NCI-H187 (cell line): ENCODE measurements around the gene DGKG.

Experiments
- DNase-seq, 2 experiments: peaks; one replicate each; lab custom pipeline; 2025; lab: John Stamatoyannopoulos, UW

The DGKG gene

DNA sequence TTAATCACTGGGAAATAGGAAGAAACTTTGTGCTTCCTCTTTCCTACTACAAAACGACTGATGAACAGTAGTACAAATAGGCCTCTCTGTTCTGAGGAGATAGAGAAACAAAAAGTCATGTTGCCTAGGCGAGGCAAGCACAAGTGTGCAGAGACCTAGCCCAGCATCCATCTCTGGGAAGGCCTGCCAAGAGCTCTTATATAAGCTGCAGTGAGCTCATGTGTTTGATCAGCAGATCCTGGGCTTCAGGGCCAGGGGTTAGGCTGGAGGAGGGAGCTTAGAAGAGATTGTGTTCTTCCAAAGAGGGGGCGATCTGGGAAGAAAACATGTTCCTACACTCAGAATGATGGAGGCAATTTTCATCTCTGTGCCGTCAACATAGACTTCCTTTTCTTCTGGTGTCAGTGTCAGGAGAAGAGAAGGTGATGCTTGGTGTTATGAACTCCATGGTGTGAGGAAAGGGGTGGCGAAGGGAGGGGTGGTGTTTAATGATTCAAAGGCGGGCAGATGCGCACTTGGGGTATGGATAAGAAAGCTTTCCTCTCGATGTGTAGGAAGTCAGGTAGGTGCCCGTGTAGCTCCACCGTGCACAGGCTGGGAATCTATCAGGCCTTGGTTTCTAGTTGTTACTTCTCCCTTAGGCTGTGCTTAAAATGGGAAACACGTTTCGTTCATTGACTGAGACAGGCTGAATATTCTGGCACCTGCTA is 223.6 kb downstream of the DGKG start:
- DNase-seq, result no peak

DNA sequence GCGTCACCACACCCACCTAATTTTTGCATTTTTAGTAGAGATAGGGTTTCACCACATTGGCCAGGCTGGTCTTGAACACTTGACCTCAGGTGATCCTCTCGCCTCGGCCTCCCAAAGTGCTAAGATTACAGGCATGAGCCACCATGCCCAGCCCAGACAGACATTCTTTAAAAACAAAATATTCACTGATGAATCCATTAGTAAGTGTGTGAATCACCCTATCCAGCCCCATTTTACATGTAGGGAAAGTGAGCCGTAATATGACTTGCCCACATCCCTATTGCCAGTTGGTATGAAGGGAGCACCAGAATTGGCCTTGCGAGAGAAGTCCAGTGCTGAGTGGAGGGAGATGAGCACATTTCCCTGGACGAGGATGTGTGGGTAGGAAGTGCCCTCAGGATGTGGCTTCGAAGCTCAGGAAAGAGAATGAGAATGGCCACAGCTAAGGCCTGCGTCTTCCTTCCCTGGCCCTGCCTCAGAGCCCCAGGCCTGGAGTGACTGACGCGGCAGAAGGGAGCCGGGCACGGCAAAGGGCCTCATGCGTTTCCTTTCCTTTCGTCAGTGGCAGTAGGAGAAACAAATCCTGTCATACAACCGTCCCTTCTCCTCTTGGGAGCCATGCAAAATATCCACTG is 224.9 kb downstream of the DGKG start:
- no peak for DNase-seq

DNA sequence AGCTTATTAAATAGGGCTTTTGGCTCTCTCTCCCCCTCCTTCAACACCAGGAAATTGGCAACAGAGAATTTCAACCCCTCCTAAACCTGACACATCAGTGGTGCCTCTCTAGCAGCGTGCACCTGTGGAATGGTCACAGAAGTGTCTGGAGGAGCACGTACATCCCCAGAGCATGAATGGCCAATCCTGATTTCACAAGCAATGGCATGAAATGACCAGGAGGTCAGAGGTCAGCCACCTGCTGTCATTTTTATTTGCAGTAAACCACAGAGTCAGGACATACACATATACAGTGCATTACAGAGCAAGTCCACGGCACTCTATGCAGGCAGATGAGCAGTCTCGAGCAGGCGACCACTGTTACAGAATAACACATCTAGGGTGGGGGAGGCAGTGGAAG is 228.1 kb downstream of the DGKG start:
- no peak for DNase-seq

DNA sequence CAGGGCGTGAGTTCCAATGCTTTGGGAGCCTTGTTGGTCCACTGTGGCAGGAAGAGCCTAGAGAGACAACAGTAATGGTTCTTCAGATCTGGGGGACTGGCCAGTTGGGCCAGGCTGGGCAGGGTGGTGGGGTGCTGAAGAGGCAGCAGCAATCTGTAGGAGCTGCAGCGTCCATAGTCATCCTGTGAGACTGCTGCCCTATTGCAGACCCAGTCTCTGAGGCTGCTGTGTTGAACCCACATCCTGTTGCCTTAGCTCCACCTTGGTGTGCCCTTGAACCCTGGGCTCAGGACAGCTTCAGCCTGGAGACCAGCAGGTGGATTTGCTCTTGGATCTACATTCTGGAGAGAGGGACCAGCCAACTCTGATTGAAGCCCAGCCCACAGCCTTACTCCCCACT is 229.5 kb downstream of the DGKG start:
- DNase-seq, result no peak

DNA sequence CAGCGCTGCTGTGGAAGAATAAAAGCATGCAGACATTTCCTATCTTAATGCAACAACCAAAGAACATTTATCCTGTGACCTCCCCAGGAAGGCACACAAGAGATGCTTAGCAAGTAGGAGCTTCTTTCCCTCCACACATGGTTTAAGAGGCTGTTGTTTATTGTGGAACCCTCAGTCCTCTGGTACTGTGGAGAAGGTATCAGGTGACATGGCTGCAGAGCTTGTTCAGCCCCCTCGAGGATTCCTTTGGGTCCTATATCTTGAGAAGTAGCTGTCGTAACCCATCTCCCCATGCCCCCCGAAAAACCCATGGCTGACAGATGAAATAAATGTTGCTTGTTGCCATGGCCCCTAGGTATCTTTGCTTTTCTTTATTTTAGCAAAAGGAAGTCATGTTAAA is 232.8 kb downstream of the DGKG start:
- no peak for DNase-seq

DNA sequence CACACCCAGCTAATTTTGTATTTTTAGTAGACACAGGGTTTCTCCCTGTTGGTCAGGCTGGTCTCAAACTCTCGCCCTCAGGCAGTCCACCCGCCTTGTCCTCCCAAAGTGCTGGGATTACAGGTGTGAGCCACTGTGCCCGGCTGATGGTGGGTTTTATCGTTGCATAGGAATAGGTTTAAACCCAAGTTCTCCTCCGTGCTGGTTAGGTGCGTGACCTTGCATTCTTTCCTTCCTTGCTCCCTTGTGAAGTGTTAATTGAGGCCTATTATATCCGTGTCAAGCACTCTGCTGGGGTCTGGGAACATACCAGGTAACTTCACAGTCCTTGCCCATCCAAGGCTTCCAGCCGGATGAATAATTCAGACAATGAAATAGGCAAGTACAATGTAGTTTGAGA is 233.9 kb downstream of the DGKG start:
- DNase-seq, result no peak

DNA sequence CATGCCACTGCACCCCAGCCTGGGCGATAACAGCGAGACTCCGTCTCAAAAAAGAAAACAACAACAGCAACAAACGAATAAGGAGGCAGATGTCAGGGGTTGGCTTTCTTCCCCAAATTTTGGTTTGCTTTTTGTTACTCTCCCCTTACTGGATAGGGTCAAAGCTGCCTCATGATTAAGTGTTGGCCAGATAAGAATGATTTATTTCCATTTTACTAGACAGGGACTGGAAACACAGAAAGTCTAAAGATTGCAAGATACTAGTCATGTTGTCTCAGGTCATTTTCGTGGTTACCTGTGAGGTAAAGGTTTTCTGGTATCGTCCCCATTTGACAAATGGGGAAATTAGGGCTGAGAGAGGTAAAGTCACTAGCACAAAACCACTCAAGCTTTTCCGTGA is 234.6 kb downstream of the DGKG start:
- no peak for DNase-seq

DNA sequence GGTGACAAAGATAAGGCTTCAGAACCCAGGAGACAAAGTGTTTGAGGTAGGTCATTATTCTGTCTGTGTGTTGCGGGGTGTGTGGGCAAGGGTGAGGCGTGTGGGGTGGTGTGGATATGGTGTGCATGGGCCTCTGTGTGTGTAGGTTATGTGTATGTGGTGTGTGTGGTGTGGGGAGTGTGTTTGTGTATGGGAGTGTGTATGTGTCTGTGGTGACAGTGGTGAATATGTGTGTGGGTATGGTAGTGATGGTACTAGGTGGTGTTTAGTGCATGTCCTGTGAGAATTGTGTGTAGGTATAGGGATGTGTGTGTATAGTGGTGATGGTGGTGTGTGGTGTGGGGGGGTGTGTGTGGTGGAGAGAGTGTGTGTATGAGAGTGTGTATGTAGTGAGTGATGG is 236.9 kb downstream of the DGKG start:
- no peak for DNase-seq

DNA sequence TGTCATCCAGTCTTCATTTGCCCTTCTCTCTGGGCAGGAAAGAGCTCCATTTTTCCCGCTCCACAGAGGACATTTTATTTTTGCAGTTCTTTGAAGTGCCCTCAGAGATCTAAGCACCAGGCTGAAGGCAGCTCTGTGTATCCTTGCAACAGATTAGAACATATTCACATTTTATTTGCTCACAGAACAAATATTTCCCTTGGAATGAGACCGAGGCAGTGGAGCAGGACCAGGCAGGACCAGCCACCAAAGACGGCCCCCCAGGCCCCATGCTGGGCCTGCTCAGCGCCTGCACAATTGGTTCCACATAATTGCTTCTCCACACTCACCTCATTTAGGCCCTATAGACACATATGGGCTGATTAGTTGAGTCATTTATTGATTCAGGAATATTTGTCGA is 237.4 kb downstream of the DGKG start:
- no peak for DNase-seq

DNA sequence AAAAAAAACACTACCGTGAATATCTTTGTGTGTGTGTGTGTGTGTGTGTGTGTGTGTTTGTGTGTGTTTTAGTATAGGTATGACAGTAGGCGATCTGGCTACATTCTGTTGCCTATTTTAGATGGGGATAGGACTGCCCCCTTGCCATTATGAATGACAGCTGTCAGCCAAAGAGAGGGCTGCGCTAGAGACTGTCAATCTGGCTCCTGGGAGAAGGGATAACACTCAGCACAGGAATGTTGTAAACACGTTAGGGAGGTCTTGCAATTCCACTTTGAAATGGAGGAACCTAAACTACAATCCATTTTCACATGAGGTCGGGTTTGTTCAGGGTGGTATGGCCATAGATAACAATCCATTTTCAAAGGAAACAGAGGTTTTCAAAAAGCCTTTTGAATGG is 239.0 kb downstream of the DGKG start:
- no peak for DNase-seq

DNA sequence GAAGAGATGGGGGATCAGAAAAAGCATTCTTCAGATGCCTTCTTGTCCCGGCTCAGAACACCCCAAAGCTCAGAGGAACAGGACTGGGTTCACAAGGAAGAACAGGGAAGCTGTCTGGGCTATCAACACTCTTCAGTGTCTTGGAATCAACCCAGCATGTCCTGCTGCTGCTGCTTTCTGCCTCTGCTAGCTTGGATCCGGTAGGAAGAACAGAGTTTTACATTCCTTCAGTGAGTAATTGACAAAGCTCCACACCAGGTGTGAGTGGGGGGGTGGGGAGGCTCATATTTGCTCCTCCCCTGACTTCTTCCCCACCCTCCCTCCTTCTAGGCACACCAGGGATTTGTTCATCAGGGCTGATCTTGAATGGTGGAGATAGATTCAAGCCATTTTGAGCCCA is 240.1 kb downstream of the DGKG start:
- no peak for DNase-seq

DNA sequence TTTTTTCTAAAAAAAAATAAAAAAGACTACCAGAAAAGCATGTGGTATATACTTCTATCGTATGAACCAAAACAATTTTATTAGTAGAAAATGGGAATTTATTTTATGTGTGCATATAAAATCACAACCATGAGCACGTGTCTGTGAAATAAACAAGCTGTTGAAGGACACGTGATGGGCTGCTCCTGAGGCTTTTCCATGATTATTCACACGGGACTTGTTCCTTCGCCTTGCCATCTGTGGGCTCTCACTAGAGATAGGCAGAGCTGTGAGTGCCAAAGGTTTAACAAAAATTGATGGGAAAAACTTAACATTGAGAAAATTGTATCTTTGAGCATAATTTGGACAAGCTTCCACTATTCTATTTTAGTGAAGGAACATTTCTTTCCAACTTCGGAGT is 240.8 kb downstream of the DGKG start:
- DNase-seq, result no peak

DNA sequence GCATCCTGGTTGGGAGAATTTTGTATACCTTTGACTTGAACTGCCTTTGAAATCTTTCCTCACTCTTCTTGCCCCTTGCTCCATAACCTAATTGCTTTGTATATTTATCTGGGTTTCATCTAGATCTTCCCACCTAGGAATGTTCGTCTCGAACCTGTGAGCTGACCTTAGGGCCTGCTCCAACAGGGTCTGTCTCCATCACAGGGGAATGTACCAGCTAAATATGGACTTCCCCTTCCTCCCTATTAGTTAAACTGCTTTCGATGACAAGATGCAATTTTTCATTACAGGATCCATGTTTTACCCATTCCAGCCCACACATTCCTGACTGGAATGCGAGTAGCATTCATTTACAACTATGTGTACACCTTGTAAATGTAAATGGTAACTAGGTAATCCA is 242.5 kb downstream of the DGKG start:
- DNase-seq, result no peak

DNA sequence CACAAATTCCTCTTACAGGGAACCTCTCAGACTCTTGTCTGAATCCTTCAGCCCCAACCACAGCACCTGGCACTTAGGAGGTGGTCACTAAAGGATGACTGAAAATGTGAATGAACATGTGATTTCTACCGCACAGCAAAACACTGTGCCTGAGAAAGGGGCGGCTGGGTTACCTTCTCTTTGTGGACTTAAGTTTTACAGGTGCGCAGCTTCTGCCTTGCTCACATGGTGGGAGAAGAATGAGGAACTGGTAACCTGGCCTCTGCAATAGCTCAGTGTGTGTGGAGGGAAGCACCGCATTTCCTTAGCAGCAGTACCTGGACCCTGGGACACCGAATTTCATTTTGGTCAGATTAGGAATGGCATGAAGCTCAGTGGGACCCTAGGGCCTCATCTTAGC is 243.3 kb downstream of the DGKG start:
- no peak for DNase-seq

DNA sequence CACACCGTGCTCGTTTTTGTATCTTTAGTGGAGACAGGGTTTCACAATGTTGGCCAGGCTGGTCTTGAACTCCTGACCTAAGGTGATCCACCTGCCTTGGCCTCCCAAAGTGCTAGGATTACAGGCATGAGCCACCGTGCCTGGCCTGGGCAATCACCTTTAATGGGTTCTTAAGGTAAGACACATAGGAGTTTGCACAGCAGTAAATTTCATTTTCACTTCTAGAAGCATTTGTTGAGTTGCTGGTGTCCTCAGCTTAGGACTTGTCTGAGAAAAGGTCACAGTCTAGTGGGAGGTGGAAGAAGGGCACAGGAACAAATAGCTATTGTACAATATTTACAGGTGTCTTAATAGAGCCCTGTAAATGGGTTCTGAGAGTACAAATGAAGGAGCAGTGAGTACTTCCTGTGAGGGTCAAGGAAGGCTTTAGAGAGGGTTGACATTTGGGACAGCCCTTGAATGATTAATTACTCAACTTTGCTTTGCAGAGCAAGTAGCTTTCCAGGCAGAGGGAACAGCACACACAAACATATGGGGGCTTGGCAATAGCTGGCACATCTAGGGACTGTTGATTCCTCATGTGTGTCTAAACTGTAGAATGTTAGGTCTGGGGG is 244.4 kb downstream of the DGKG start:
- no peak for DNase-seq

DNA sequence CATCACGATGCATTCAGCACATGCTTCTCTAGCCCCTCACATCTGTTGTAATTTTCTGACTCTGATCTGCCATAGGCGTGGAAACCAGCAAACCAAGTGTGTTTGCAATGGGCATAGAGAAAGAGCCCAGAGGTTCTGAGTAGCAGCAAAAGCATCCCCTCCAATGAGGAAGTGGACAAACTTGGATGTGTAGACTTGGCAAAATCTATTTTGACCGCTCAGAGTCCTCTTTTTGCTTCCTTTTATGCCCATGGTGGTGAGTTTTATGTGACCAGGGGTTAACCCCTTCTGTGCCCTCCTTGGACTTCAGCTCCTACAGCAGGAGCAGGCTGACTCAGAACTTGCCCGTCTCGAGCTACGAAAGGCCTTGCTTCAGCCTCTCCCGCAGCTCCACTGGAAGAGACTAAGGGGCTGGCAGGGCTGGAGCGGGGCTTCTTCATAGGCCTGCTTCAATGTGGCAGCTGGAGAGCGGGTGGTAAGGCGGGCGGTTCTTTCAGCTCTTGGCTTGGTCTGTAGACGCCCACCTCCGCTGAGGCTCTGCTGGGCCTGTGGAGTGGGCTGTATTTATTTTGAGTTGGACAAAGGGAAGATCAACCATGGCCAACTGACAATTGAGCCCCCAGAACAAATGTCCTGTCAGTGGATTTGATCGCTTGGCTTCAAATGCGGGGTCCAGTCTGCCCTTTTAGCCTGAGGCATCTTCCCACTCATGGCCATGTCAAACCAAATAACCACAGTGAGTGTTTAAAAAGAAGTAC is 246.6 kb downstream of the DGKG start:
- no peak for DNase-seq

DNA sequence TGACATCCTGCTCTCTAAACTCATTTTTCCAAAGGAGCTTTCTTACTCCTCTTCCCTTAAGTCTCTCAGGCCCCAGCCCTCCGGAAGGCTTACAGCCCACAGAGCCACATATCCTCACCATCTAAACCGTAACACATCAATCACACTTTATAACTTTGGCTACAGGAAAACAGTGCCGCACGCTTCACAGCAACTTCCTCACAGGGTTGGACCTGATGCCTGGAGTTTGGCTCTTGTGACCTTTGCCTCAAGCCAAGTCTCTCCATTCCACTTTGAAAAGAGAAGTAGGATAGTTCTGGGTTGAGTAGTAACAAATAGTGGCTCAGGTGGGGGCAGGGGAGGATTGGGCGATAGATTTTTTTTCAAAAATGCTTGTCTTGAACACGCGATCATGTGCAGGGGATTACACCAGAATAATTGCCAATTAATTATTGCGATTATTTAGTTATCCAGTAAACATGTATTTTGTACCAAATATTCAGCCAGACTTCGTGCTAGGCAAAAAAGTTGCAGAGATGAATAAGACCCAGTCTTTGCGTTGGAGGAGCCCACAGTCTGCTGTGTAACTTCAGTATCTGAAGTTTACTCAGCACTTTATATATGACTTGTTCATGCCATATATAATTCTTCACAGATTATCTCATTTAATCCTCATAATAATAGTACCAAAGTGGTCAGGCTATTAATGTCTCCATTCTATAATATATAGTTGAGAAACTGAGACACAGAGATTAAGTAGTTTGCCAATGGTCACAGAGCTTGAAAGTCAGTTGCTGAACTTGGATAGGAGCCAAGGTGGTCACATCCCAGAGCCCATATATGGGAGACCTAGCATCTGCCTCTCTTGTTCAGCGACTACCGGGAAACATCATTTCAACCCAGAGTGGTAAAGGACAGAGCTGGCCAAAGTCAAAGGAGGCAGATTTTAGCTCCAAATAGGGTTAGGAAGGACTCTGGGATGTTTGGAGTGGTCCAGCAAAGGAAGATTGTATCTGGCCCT is 250.8 kb downstream of the DGKG start:
- no peak for DNase-seq

DNA sequence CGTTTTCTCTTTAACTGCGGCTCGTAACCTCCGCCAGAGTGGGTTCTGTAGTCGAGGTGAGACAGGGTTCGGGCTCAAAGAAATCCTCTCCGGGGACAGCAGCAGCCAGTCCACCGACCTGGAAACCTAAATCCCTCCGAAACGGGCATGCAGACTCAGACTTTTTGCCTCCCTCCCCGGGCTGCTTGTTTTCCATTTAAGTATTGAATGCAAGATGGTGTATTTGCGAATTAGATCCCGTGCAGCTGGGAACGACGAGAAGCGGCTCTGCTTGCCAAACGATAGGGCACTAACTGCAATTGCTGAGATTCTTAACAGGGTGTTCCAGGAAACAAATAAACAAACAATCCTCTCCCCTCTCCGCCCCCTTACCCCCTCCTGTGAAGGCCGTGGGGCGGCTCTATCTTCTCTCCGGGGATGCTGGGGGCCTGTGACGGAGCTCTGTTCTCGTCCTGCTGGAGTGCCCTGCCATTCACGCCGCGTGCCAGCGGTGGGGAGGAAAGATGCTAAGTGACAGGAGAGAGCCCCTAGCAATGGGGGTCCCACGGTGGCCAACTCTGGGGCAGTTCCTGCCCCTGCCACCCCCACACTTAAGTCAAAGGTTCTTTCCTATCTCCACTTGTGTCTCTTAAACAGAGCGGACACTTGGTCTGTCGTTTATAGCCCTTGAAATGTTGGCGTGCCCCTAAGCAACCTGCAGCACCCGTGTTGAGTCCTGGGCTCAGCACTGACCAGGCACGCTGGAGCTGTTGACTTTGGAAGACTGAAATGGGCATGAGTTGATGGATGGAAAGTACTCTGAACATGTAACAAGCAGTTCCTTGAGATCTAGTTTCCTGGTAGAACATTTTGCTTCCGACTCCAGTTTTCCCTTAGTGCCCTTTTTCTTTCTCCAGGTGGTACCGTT is 251.9 kb downstream of the DGKG start:
- DNase-seq, result no peak

DNA sequence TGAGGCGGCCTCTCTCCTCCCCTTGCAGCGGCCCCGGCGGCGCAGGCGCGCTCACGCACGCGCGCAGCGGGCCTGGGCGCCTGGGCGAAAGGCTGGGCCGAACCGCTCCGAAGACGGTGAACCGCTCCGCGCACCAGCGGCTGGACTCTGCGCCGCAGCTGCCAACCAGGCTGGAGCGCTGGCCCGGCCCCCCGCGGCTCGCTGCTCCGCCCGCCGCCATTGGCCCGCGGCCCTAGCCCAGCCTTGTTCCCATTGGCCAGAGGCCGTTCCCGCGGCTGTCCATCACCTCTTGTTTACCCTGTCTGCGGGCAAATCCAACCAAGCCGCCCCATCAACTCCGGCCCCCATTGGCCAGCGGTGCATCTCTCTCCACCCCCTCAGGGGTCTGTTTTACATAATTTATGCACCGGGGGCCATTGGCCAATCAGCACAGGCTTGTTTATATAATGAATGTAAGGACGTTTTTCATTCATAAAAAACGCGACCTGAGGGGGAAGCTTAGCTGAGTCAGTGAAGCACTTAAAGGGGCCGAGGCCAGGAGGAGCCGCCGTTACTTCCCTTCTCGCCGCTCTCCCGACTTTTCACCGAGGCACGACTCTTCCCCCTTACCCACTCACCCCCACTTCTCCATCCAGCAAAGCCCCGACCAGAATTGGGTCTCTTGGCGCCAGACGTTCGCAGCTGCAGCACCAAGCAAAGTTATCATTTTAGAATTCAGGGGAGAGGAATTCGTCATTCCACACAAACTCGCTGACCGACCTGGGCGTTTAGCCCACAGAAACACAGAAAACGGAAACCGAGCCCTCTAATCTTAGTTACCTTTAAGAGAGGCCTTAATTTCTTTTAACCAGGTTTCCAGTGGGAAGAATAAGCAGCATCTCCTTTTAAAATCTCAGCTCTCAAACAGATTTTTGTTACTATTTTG is 252.8 kb downstream of the DGKG start, which contains the start of gene ETV5:
Gene ETV5, minus strand, starts transcription at position 149 of the 925 bp plus-strand sequence. CDS start 3,221 bp downstream, outside the sequence.
- peak; percentile 88 to 96 for DNase-seq
